22Rv1 (cell line): ENCODE measurements around the gene KRTAP12-1.
"Not testable (repeated sequence)": the region's sequence is repeated elsewhere in the genome, so short reads cannot be mapped to it uniquely, and the experiment has no call there.

Experiments used
- H3K27ac ChIP-seq: fragments of 450-650 bp; 2 replicates; pipeline ENCODE4 v1.5.1; 2017
- ZFX ChIP-seq: fragments of 450-650 bp; IDR thresholded peaks from 2 replicates; pipeline ENCODE4 v1.6.1; 2017; ENCODE audit warnings: antibody characterized with exemption, borderline replicate concordance
- TF ChIP-seq, protein P1 (sequence below): fragments of 450-650 bp; IDR thresholded peaks from 2 replicates; pipeline ENCODE4 v1.5.1; 2017; ENCODE audit warnings: mild to moderate bottlenecking

The KRTAP12-1 gene

GRCh38 chr21:44648557-44649311, 33.2 kb downstream of the KRTAP12-1 start:
- no peak overlapping the region for H3K27ac ChIP-seq
- TF ChIP-seq, protein P1, sequence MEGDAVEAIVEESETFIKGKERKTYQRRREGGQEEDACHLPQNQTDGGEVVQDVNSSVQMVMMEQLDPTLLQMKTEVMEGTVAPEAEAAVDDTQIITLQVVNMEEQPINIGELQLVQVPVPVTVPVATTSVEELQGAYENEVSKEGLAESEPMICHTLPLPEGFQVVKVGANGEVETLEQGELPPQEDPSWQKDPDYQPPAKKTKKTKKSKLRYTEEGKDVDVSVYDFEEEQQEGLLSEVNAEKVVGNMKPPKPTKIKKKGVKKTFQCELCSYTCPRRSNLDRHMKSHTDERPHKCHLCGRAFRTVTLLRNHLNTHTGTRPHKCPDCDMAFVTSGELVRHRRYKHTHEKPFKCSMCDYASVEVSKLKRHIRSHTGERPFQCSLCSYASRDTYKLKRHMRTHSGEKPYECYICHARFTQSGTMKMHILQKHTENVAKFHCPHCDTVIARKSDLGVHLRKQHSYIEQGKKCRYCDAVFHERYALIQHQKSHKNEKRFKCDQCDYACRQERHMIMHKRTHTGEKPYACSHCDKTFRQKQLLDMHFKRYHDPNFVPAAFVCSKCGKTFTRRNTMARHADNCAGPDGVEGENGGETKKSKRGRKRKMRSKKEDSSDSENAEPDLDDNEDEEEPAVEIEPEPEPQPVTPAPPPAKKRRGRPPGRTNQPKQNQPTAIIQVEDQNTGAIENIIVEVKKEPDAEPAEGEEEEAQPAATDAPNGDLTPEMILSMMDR = no peak
- TF ChIP-seq ZFX = no peak

DNA sequence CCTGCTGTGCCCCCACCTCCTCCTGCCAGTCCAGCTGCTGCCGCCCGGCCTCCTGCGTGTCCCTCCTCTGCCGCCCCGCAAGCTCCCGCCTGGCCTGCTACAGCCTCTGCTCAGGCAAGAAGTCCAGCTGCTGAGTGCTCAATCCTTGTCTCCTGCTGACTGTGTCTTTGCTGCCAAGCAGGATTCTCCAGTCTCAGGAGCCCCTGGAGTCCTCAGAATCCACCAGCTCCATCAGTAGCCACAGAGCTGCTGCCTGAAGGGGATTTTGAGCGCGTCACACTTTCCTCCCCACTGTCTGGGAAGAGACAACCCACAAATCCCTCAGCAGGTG, 34.8 kb downstream of the KRTAP12-1 start:
- no peak overlapping the region for H3K27ac ChIP-seq
- TF ChIP-seq ZFX = no peak
- TF ChIP-seq, protein P1 = no peak

DNA sequence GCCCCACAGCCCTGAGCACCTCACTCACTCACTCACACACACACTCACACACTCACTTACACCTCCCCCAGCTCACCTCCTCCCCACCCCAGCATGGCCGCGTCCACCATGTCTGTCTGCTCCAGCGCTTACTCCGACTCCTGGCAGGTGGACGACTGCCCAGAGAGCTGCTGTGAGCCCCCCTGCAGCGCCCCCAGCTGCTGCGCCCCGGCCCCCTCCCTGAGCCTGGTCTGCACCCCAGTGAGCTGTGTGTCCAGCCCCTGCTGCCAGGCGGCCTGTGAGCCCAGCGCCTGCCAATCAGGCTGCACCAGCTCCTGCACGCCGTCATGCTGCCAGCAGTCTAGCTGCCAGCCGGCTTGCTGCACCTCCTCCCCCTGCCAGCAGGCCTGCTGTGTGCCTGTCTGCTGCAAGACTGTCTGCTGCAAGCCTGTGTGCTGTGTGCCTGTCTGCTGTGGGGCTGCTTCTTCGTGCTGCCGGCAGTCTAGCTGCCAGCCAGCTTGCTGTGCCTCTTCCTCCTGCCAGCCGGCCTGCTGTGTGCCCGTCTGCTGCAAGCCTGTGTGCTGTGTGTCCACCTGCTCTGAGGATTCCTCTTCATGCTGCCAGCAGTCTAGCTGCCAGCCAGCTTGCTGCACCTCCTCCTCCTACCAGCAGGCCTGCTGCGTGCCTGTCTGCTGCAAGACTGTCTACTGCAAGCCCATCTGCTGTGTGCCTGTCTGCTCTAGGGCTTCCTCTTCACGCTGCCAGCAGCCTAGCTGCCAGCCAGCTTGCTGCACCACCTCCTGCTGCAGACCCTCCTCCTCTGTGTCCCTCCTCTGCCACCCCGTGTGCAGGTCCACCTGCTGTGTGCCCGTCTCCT, 35.4 kb downstream of the KRTAP12-1 start, which contains the start of gene KRTAP10-11:
Gene KRTAP10-11 (plus strand): TSS at position 49 of the 856 bp plus-strand sequence. CDS start 45 bp downstream, at position 94.
- not testable (repeated sequence) for H3K27ac ChIP-seq

DNA sequence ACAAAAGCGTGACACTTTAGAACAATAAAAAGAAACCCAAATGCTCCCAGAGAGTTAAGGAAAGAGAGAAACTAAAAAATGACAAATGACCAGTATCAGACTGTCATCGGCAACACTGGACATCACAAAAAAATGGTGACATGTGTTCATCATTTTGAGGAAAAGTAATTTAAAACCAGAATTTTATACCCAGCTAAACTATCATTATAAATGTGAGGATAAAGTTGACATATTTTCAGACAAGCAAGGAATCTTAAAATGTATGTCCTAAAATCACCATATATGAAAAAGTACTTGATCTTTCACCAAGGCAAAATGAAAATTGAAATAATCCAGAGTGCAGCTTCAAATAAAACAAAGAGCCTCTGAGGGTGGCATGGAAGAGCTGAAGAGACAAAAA, 37.1 kb downstream of the KRTAP12-1 start:
- no peak overlapping the region for H3K27ac ChIP-seq
- TF ChIP-seq ZFX = no peak
- TF ChIP-seq, protein P1 = no peak

DNA sequence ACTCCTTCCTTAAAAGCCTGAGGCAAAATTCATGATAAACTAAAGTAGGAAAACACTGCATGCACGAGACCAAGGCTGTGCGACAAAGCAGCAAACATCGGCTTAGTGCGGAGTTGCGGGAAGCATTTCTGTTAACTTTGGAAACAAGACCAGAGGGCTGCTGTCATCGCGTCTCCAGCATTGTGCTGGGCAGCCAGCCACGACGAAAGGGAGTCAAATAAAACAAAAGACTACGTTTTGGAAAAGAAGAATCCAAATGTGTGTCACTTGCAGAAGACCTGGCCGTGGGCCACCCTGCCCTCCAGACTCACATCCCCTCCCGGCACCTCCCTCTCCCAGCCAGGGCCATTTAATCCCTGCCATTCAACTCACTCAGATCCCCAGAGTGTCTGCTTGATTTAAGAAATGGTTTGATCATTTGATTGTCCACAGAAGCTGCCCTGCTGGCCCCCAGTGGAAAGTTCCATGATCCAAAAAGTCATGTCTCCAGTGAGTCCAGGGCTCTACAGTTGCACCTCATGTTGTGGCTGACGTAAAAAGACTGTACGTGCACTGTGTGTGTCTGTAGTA, 38.1 kb downstream of the KRTAP12-1 start:
- TF ChIP-seq, protein P1 = no peak
- no peak for TF ChIP-seq ZFX
- H3K27ac ChIP-seq = no peak overlapping the region

DNA sequence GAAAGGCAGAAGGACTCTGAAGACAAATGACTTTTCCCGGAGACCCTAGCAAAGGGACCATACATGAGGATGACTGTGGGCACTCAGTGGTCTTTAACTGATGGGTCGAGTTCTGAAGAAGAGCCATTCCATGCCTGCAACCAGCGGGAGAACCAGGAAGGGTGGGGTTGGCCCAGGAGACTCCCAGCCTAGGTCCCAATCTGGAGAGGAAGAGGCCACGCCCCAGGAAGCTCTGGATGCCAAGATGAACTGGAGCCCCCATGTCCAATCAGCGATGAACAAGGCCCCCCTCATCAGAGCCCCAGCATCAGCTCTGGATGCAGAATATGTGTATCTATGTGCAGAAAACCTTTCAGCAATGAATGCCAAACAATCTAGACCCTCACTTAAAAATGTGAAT, 41.2 kb downstream of the KRTAP12-1 start:
- no peak for TF ChIP-seq ZFX
- TF ChIP-seq, protein P1 = no peak
- no peak overlapping the region for H3K27ac ChIP-seq

GRCh38 chr21:44639331-44639655, 42.7 kb downstream of the KRTAP12-1 start:
- TF ChIP-seq, protein P1 = no peak
- no peak for TF ChIP-seq ZFX
- H3K27ac ChIP-seq = no peak overlapping the region

DNA sequence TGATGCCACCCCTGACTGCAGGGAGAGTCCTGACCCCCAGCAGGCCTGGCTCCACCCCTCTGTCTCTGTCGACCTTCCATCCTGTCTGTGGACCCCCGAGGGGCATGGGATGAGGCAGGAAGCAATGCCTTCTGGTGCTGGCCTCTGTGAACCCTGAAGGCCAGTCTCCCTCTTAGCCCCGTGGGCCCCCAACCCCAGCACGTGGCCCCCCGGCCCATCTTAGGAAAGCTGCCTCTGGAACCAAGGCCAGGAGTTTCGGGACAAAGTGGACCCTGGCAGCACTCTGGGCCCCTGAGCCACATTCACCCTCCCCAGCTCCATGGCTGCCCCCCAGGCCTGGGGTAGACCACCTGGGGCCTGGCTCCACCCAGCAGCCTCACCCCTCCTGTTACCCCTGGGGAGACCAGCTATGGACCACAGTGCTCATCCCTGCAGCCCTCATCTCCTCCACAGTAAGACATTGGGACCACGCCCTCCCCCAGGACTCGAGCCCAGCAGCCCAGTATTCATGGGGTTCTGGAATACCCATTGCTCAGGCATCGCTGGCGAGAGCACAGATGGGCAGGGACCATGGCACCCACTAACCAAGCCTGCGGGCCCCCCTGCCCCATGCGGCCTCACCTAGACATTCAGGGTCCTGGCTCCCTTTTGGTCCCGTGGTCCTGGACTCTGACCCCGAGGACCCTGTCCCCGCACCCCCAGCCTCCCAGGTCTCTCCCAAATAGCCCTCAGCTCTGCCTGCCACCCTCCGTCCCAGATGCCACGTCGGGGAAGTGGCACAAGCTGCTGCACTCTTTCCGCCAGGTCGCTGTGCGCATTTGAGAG, 43.2 kb downstream of the KRTAP12-1 start:
- H3K27ac ChIP-seq = not testable (repeated sequence)

GRCh38 chr21:44637851-44638348, 44.1 kb downstream of the KRTAP12-1 start:
- not testable (repeated sequence) for H3K27ac ChIP-seq
